ENCODE data around the gene HIVEP1.

Gene HIVEP1

GRCh38 chr6:12020187-12020791 lies 8.2 kb downstream of the HIVEP1 start:
- no peak for DNase-seq

GRCh38 chr6:12022481-12022880 lies 10.4 kb downstream of the HIVEP1 start:
- DNase-seq: no peak

- DNase-seq: no peak
These were observed 10.9 kb downstream of the HIVEP1 start for GRCh38 chr6:12022953-12023388.

GRCh38 chr6:12024216-12024615 lies 12.1 kb downstream of the HIVEP1 start:
- no peak for DNase-seq

GRCh38 chr6:12024699-12025434 lies 12.8 kb downstream of the HIVEP1 start:
- DNase-seq: no peak

- DNase-seq: no peak
These were observed 14.0 kb downstream of the HIVEP1 start for GRCh38 chr6:12026120-12026519.

- no peak for DNase-seq
These were observed 14.7 kb downstream of the HIVEP1 start for GRCh38 chr6:12026833-12027232.

- DNase-seq: no peak
These were observed 16.1 kb downstream of the HIVEP1 start for GRCh38 chr6:12028213-12028612.

GRCh38 chr6:12029979-12030737 lies 18.0 kb downstream of the HIVEP1 start:
- DNase-seq: no peak

GRCh38 chr6:12030993-12031550 lies 19.0 kb downstream of the HIVEP1 start:
- DNase-seq: no peak

- DNase-seq: no peak
These were observed 20.9 kb downstream of the HIVEP1 start for GRCh38 chr6:12032783-12033573.

- DNase-seq: no peak
These were observed 21.7 kb downstream of the HIVEP1 start for GRCh38 chr6:12033770-12034169.

GRCh38 chr6:12034349-12034748 lies 22.2 kb downstream of the HIVEP1 start:
- no peak for DNase-seq

GRCh38 chr6:12034837-12035236 lies 22.7 kb downstream of the HIVEP1 start:
- DNase-seq: no peak

- DNase-seq: no peak
These were observed 24.7 kb downstream of the HIVEP1 start for GRCh38 chr6:12036766-12037165.

GRCh38 chr6:12037798-12038197 lies 25.7 kb downstream of the HIVEP1 start:
- DNase-seq: no peak

GRCh38 chr6:12039540-12040459 lies 27.7 kb downstream of the HIVEP1 start:
- DNase-seq: no peak

GRCh38 chr6:12047304-12047703 lies 35.2 kb downstream of the HIVEP1 start:
- no peak for DNase-seq

- no peak for DNase-seq
These were observed 35.8 kb downstream of the HIVEP1 start for GRCh38 chr6:12047792-12048432.

- DNase-seq: no peak
These were observed 36.5 kb downstream of the HIVEP1 start for GRCh38 chr6:12048609-12049008.

- no peak for DNase-seq
These were observed 37.1 kb downstream of the HIVEP1 start for GRCh38 chr6:12049165-12049564.

Data from cortex of kidney (tissue), 1 donor.